ENCODE data around the gene ARHGAP12.

DNA sequence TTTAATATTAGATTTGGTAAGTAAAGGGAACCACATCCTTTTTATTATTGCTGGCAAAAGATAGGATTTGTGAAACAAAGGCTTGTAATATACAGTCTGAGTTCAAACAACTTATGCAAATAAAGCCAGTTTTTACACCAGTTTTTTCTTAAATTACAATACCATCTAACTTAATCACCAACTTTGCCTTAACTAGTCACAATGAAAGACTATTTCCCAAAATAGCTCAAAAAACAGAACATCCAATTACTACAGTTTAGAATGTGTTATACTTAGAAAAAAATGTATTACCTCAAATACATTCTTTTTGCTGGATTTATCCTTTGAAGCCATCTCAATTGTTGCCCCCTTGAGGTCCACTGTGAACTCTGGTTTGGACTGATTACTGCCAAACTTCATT lies 108.5 kb downstream of the ARHGAP12 start:
- TF ChIP-seq, protein P1, sequence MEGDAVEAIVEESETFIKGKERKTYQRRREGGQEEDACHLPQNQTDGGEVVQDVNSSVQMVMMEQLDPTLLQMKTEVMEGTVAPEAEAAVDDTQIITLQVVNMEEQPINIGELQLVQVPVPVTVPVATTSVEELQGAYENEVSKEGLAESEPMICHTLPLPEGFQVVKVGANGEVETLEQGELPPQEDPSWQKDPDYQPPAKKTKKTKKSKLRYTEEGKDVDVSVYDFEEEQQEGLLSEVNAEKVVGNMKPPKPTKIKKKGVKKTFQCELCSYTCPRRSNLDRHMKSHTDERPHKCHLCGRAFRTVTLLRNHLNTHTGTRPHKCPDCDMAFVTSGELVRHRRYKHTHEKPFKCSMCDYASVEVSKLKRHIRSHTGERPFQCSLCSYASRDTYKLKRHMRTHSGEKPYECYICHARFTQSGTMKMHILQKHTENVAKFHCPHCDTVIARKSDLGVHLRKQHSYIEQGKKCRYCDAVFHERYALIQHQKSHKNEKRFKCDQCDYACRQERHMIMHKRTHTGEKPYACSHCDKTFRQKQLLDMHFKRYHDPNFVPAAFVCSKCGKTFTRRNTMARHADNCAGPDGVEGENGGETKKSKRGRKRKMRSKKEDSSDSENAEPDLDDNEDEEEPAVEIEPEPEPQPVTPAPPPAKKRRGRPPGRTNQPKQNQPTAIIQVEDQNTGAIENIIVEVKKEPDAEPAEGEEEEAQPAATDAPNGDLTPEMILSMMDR (IDR thresholded peaks at IDR 0.05): no peak
- TF ChIP-seq POLR2A (IDR thresholded peaks at IDR 0.05): no peak

Measured in vagina (tissue), 2 donors.